Kidney epithelial cell (primary cell): ENCODE results near the gene KRT73. TPM values are rescaled to one million over a fixed set of nuclear protein-coding genes. Genes with fewer than 3 reads are reported as not detected.

Experiments used
- DNase-seq: peaks from one replicate; pipeline ENCODE4 v3.0.0-alpha.2; 2010; ENCODE audit warnings: low read depth
- H3K27me3 ChIP-seq: 2 replicates; pipeline ENCODE4 v1.6.0; 2011; ENCODE audit warnings: low read length; ENCODE audit not compliant: control insufficient read depth, insufficient read depth
- H3K36me3 ChIP-seq: 2 replicates; pipeline ENCODE4 v1.5.1; 2011; ENCODE audit warnings: low read length; ENCODE audit not compliant: control insufficient read depth, insufficient read depth
- H3K4me3 ChIP-seq: 2 replicates; pipeline ENCODE4 v1.5.1; 2011; ENCODE audit warnings: low read depth, mild to moderate bottlenecking, control low read depth, low read length
- total RNA-seq: library from RNA; depleted of rRNA; stranded (reverse); fragments of >200 nt; gene quantifications from 2 replicates; pipeline ENCODE4 v1.2.3, GENCODE V29; 2015
- TF ChIP-seq, protein P1 (sequence below): IDR thresholded peaks from 2 replicates; pipeline ENCODE4 v1.5.1; 2011; ENCODE audit warnings: mild to moderate bottlenecking, moderate library complexity, low read length, control low read depth, inconsistent platforms; ENCODE audit not compliant: insufficient read depth, poor library complexity, severe bottlenecking

The KRT73 gene
- total RNA-seq, 1 donor from 2014 or later: not detected

DNA sequence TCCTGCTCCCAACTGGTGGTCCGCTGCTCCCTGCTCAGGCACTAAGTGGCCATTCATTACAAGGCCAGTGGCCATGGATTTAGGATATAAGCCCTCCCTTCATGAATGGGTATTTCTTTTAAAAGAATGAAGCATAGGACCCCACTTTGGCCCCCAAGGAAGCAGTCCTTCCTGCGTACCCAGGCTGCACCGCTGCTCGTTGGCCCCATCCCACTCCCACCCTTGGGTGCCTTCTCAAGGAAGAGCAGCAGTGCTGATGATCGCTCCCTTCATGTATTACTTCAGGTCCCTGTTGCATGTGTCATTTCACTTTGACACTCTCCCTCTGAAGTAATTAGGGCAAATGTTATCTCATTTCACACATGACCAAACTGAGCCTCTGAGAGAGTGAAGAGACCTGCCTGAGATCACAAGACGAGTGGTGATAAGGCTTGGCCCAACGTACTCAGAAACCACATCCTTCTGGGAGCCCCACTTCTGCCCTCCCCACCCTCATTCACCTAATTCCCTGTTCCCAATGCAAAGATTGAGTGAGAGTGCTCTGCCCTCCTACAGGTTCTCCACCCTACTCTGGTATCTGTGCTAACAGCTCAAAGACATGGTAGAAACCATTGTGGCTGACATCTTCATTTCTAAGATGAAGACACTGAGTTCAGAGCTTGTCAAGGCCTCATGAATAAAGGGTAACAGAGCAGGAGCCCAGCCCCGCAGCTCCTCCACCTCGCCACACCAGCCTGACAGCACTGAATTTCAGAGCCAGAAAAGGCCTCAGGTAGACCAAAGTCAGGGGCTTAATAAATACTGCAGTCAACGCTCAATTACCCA is 43.9 kb upstream of the KRT73 start:
- H3K36me3 ChIP-seq: no peaks in the 10 kb centered on the region
- TF ChIP-seq, protein P1, sequence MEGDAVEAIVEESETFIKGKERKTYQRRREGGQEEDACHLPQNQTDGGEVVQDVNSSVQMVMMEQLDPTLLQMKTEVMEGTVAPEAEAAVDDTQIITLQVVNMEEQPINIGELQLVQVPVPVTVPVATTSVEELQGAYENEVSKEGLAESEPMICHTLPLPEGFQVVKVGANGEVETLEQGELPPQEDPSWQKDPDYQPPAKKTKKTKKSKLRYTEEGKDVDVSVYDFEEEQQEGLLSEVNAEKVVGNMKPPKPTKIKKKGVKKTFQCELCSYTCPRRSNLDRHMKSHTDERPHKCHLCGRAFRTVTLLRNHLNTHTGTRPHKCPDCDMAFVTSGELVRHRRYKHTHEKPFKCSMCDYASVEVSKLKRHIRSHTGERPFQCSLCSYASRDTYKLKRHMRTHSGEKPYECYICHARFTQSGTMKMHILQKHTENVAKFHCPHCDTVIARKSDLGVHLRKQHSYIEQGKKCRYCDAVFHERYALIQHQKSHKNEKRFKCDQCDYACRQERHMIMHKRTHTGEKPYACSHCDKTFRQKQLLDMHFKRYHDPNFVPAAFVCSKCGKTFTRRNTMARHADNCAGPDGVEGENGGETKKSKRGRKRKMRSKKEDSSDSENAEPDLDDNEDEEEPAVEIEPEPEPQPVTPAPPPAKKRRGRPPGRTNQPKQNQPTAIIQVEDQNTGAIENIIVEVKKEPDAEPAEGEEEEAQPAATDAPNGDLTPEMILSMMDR: no peak
- H3K27me3 ChIP-seq: peaks cover 3% of the 10 kb centered on the region
- H3K4me3 ChIP-seq: no peak overlapping the region
- no peak for DNase-seq

GRCh38 chr12:52661668-52662067 is 43.3 kb upstream of the KRT73 start:
- TF ChIP-seq, protein P1: no peak
- no peak for DNase-seq
- Histone ChIP-seq H3K36me3 (no peaks in the 10 kb centered on the region), H3K4me3 (no peak overlapping the region), H3K27me3 (peaks cover 3% of the 10 kb centered on the region)

DNA sequence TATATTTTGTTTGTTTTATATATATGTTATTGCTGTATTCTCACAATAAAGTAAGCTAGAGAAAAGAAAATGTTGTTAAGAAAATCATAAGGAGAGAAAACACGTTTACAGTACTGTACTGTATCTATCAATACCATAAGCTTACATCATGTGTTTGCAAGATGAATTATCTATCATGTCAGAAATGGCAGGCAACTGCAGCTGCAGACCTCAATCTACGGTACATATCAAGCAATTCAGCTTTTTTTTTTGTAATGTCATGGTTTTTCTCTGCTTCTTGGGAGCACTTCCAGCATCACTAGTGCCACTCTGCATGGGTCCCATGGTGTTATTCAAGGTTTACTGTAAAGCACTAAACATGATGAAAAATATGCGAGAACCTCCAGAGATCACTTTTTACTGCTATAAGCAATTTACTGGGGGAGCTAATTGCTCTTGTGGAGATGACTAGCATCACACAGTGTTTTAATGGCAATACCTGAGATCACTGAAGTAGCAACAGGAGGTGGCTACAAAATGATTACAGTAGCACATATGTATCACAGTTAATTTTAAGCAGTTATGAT is 42.7 kb upstream of the KRT73 start:
- peaks cover 3% of the 10 kb centered on the region for H3K27me3 ChIP-seq
- DNase-seq: no peak
- TF ChIP-seq, protein P1: no peak
- H3K4me3 ChIP-seq: no peak overlapping the region
- no peaks in the 10 kb centered on the region for H3K36me3 ChIP-seq

GRCh38 chr12:52659951-52660350 is 41.6 kb upstream of the KRT73 start:
- no peak for DNase-seq
- H3K36me3 ChIP-seq: no peaks in the 10 kb centered on the region
- TF ChIP-seq, protein P1: no peak
- H3K4me3 ChIP-seq: no peak overlapping the region
- H3K27me3 ChIP-seq: peaks cover 3% of the 10 kb centered on the region

GRCh38 chr12:52659395-52659794 is 41.0 kb upstream of the KRT73 start:
- TF ChIP-seq, protein P1: no peak
- H3K4me3 ChIP-seq: no peak overlapping the region
- no peaks in the 10 kb centered on the region for H3K36me3 ChIP-seq
- H3K27me3 ChIP-seq: peaks cover 1% of the 10 kb centered on the region
- no peak for DNase-seq
